ENCODE measurements around the gene ZNF182.

DNA sequence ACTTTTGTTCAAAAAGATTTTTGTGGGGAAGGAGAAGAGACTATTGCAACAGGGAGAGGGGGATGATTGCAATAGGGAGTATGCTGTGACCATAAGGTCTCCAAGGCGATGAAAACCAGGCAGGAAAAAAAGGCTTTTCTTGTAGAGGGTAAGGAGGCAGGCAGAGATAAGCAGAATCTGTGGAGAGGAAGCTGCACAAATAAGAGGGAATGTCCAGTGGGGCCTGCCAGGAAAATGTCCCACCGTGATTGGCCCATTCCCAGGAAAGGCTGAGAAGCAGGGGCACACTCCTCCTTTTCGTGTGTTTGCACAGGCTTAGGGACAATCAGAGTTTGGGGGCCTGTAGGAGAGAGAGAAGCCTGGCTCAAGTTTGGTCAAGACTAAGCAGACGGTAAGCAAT lies 32.1 kb upstream of the ZNF182 start:
- TF ChIP-seq, protein P1, sequence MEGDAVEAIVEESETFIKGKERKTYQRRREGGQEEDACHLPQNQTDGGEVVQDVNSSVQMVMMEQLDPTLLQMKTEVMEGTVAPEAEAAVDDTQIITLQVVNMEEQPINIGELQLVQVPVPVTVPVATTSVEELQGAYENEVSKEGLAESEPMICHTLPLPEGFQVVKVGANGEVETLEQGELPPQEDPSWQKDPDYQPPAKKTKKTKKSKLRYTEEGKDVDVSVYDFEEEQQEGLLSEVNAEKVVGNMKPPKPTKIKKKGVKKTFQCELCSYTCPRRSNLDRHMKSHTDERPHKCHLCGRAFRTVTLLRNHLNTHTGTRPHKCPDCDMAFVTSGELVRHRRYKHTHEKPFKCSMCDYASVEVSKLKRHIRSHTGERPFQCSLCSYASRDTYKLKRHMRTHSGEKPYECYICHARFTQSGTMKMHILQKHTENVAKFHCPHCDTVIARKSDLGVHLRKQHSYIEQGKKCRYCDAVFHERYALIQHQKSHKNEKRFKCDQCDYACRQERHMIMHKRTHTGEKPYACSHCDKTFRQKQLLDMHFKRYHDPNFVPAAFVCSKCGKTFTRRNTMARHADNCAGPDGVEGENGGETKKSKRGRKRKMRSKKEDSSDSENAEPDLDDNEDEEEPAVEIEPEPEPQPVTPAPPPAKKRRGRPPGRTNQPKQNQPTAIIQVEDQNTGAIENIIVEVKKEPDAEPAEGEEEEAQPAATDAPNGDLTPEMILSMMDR (IDR thresholded peaks at IDR 0.05) = no peak
- TF ChIP-seq POLR2A (IDR thresholded peaks at IDR 0.05) = no peak
